GM12864 (cell line): Measurements from ENCODE around the gene ZNF827.

Experiments used
- DNase-seq: peaks from one replicate; pipeline ENCODE4 v3.0.0-alpha.2; 2011; ENCODE audit warnings: low read depth
- H3K4me3 ChIP-seq: 2 replicates; pipeline ENCODE4 v1.5.1; 2011; ENCODE audit warnings: mild to moderate bottlenecking, low read depth, low read length, control low read depth
- TF ChIP-seq, protein P1 (sequence below): IDR thresholded peaks from 2 replicates; pipeline ENCODE4 v1.5.1; 2011; ENCODE audit warnings: low read depth, mild to moderate bottlenecking, moderate library complexity, low read length, control low read depth, inconsistent platforms; ENCODE audit errors: missing control alignments

The ZNF827 gene

DNA sequence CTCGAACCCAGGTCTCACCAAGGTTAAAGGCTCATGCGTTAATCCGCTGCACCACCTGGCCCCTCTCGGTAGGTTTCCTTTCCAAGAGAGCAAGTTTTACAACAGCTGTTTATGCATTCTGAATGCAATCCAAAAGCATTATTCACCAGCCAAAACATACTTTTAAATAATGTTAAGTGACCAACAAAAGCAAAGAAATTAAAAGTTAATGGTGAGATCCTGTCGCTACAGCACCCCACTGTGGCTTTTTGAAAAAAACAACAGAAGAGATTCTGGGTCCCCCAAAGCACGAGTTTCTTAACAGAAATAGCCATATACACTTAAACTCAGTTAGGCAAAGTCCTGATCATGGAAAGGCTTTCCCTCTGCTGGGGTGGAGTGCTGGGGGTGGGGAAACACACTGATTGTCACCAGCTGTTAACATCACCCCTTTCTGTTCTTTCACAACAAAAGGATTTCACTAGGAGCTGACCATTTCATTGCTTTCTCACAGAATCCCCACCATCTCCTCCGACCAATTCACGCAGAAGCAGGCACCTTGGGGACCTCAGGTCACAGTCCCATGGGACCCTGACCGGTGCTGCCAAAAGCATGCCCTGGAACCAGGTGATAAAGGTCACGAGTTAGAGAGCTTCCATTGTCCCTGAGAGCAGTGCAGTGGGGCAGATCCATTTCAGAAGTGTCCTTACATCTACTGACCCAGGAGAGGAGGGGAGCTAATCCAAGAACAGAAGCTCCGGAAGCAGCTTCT lies 51.2 kb downstream of the ZNF827 start:
- no peak overlapping the region for H3K4me3 ChIP-seq
- TF ChIP-seq, protein P1, sequence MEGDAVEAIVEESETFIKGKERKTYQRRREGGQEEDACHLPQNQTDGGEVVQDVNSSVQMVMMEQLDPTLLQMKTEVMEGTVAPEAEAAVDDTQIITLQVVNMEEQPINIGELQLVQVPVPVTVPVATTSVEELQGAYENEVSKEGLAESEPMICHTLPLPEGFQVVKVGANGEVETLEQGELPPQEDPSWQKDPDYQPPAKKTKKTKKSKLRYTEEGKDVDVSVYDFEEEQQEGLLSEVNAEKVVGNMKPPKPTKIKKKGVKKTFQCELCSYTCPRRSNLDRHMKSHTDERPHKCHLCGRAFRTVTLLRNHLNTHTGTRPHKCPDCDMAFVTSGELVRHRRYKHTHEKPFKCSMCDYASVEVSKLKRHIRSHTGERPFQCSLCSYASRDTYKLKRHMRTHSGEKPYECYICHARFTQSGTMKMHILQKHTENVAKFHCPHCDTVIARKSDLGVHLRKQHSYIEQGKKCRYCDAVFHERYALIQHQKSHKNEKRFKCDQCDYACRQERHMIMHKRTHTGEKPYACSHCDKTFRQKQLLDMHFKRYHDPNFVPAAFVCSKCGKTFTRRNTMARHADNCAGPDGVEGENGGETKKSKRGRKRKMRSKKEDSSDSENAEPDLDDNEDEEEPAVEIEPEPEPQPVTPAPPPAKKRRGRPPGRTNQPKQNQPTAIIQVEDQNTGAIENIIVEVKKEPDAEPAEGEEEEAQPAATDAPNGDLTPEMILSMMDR, result no peak
- no peak for DNase-seq

- no peak for DNase-seq
- TF ChIP-seq, protein P1, result no peak
- no peak overlapping the region for H3K4me3 ChIP-seq
Measured at GRCh38 chr4:145886871-145887240, 51.8 kb downstream of the ZNF827 start.

- H3K4me3 ChIP-seq, result no peak overlapping the region
- no peak for DNase-seq
- TF ChIP-seq, protein P1, result no peak
Measured at GRCh38 chr4:145885666-145886065, 53.0 kb downstream of the ZNF827 start.

DNA sequence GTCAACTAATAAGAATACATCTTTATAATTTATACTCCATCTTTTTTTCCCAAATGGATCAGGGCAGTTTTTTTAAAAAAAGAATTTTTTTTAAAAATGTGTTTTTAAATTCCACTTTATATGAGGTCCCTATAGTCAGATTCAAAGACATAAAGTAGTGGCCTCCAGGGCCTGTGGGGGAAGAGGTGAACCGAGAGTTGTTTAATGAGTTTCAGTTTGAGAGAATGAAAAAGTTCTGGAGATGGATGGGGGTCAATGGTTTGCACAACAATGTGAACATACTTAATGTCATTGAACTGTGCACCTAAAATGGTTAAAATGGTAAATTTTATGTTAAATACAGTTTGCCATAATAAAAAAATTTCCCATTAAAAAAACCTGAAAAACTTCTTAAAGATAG lies 53.8 kb downstream of the ZNF827 start:
- H3K4me3 ChIP-seq, result no peak overlapping the region
- TF ChIP-seq, protein P1, result no peak
- DNase-seq, result no peak

DNA sequence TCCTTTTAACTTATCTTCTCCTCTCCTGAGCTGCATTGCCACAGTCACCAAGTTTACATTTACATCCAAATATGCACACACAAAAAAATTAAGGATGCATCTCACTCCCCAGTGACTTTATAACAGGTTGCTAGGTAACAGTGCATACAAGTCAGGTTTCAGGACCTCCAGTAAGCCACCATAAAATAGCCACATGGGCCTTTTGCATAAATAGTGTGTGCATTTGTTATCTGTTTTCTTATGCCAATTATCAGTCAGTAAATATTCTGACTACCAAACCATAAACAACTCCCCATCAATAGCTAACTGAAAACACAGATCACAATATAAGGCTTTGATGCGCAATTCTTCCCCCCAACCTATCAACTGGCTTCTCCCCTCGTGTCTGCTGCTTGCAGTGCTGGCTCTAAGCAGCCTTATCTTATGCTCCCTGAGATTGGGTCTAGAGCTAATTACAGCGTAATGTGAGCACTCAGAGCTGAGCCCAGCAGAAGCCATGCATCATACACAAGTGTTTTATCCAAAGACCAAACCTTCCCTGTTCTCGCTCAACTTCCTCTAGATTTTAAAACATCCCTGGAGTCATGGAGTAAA lies 55.4 kb downstream of the ZNF827 start:
- no peak for DNase-seq
- H3K4me3 ChIP-seq, result no peak overlapping the region
- TF ChIP-seq, protein P1, result no peak

DNA sequence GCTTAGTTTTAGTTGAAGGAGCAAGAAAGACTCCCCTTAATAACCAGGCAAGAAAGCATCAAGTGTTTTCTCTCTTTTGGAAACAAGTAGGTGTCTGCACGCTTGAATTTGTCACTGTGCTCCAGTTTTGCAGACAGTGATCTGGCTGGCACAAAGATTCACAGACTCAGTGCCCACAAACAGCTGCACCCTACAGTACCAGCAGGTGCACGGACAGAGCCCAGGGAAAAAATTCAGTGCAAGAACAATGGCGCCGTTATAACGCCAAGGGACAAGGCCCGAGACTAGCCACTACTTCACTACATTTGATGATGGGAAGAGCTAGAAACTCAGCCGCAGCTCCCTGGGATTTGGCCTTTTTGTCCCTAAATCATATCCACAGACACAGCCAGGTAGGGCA lies 56.0 kb downstream of the ZNF827 start:
- TF ChIP-seq, protein P1, result no peak
- no peak overlapping the region for H3K4me3 ChIP-seq
- DNase-seq, result no peak

DNA sequence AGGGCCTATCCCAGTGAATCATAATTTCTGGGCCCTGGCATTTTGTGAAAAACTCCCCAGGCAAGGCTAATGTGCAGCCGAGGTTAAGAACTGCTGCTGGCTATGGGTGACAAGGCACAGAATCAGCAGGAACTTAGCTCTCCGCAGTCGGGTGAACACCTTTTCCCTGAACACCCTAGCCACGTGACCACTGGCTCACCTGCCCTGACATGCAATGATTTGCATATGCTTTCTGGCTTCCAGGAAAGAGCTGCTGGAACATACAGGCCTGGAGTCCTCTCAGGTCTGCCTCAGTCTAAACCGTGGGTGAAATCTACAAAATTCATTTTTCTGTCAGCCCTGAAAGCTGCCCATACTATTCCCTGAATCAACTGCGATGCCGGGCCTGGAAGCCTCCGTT lies 56.6 kb downstream of the ZNF827 start:
- TF ChIP-seq, protein P1, result no peak
- no peak for DNase-seq
- no peak overlapping the region for H3K4me3 ChIP-seq
